Endothelial cell of umbilical vein (primary cell): Measurements from ENCODE around the gene HBS1L. TPM values are rescaled to one million over a fixed set of nuclear protein-coding genes. Genes with fewer than 3 reads are reported as not detected.

Source experiments
- BruUV-seq: library from RNA; stranded (reverse); fragments of 400-500 nt; replicated peaks from 2 replicates; lab custom pipeline; 2021; lab: Mats Ljungman, UMichigan
- CTCF ChIA-PET: fragments of 300-600, 350-600 bp; sonication (Branson Sonifier 250); formaldehyde crosslinking; loops from one replicate; lab custom pipeline; 2021; ENCODE audit warnings: antibody characterized with exemption, inconsistent platforms; lab: Charles Lee
- POLR2A ChIA-PET: fragments of 300-600, 350-600 bp; sonication (Branson Sonifier 250); formaldehyde crosslinking; loops from one replicate; lab custom pipeline; 2021; ENCODE audit warnings: antibody characterized with exemption, inconsistent platforms; lab: Charles Lee
- DNase-seq: peaks from one replicate; pipeline ENCODE4 v3.0.0-alpha.2; 2011; ENCODE audit warnings: low read depth, low spot score
- FAIRE-seq: peaks from 2 replicates; lab custom pipeline; 2011; peaks lifted over from hg19 to GRCh38; lab: Jason Lieb, UNC
- H2AFZ ChIP-seq: 2 replicates; pipeline ENCODE4 v1.6.0; 2012; ENCODE audit warnings: low read depth, low read length, control low read depth, inconsistent platforms
- H3K27ac ChIP-seq: 2 replicates; pipeline ENCODE4 v1.5.1; 2011; ENCODE audit warnings: low read depth, mild to moderate bottlenecking, control low read depth, low read length, moderate library complexity; ENCODE audit not compliant: insufficient read depth
- H3K27me3 ChIP-seq, 2 experiments: 2 replicates each; pipeline versions ENCODE4 v1.6.0 to v1.6.1; 2011; ENCODE audit warnings: low read length in 2 of 2, mixed read lengths in 1 of 2; ENCODE audit not compliant: control insufficient read depth in 2 of 2, insufficient read depth in 2 of 2
- H3K36me3 ChIP-seq, 2 experiments: 2 replicates in 1 of 2; 3 replicates in 1 of 2; pipeline ENCODE4 v1.5.1; 2011; ENCODE audit warnings: low read length in 2 of 2, mild to moderate bottlenecking in 1 of 2, moderate library complexity in 1 of 2; ENCODE audit not compliant: control insufficient read depth in 2 of 2, insufficient read depth in 2 of 2; ENCODE audit errors: extremely low read depth in 1 of 2
- H3K4me1 ChIP-seq: 3 replicates; pipeline ENCODE4 v1.5.1; 2011; ENCODE audit warnings: mild to moderate bottlenecking, low read length; ENCODE audit not compliant: control insufficient read depth, insufficient read depth; ENCODE audit errors: extremely low read depth
- H3K4me2 ChIP-seq: 2 replicates; pipeline ENCODE4 v1.6.1; 2011; ENCODE audit warnings: low read length, control low read depth, mixed read lengths; ENCODE audit not compliant: insufficient read depth
- H3K4me3 ChIP-seq, 3 experiments: fragments of 200-600 bp in 1 of 3; sonication (generic), shearing (Covaris generic) in 1 of 3; replicated peaks in 1 of 3; 2 replicates each; pipeline ENCODE4 v1.5.1; 2011 to 2016; ENCODE audit warnings: control low read depth in 3 of 3, low read length in 3 of 3, mild to moderate bottlenecking in 2 of 3, inconsistent platforms in 1 of 3, low read depth in 1 of 3, moderate library complexity in 1 of 3; ENCODE audit not compliant: insufficient read depth in 1 of 3
- H3K79me2 ChIP-seq: 2 replicates; pipeline ENCODE4 v1.6.0; 2012; ENCODE audit warnings: low read length, inconsistent platforms; ENCODE audit not compliant: control insufficient read depth, insufficient read depth
- H3K9ac ChIP-seq: replicated peaks from 2 replicates; pipeline ENCODE3; 2011; ENCODE audit warnings: low read length, control low read depth; ENCODE audit not compliant: insufficient read depth; ENCODE audit errors: extremely low read depth
- H3K9me1 ChIP-seq: replicated peaks from 3 replicates; pipeline ENCODE4 v1.6.0; 2011; ENCODE audit warnings: mild to moderate bottlenecking, low read length; ENCODE audit not compliant: control insufficient read depth, insufficient read depth; ENCODE audit errors: extremely low read depth
- H3K9me3 ChIP-seq: replicated peaks from 2 replicates; pipeline ENCODE4 v1.5.1; 2012; ENCODE audit warnings: low read length, inconsistent platforms; ENCODE audit not compliant: control insufficient read depth, insufficient read depth
- H4K20me1 ChIP-seq: replicated peaks from 2 replicates; pipeline ENCODE3; 2011; ENCODE audit warnings: mild to moderate bottlenecking, low read length; ENCODE audit not compliant: control insufficient read depth, insufficient read depth; ENCODE audit errors: extremely low read depth
- CTCF ChIP-seq, 2 donors: IDR thresholded peaks; 1 replicate in 1 of 2; 2 replicates in 1 of 2; pipeline ENCODE4 v1.5.1; 2011; ENCODE audit warnings: low read length in 2 of 2, mild to moderate bottlenecking in 2 of 2, moderate library complexity in 2 of 2, control low read depth in 1 of 2, inconsistent platforms in 1 of 2, low read depth in 1 of 2; ENCODE audit not compliant: insufficient read depth in 1 of 2; ENCODE audit errors: extremely low read depth in 1 of 2
- EZH2 ChIP-seq: IDR thresholded peaks from 2 replicates; pipeline ENCODE4 v1.6.1; 2012; ENCODE audit warnings: borderline replicate concordance, low read depth, mild to moderate bottlenecking, moderate library complexity, low read length, inconsistent platforms; ENCODE audit not compliant: severe bottlenecking
- FOS ChIP-seq: IDR thresholded peaks from 2 replicates; pipeline ENCODE4 v1.6.1; 2011; ENCODE audit warnings: mild to moderate bottlenecking, low read length, moderate library complexity, borderline replicate concordance; ENCODE audit not compliant: insufficient read depth
- GATA2 ChIP-seq: IDR thresholded peaks from 2 replicates; pipeline ENCODE4 v1.7.0; 2011; ENCODE audit warnings: low read depth, mild to moderate bottlenecking, moderate library complexity, mixed read lengths, low read length; ENCODE audit not compliant: insufficient read length, insufficient read depth
- JUN ChIP-seq: IDR thresholded peaks from 2 replicates; pipeline ENCODE4 v1.6.1; 2011; ENCODE audit warnings: borderline replicate concordance, low read depth; ENCODE audit not compliant: insufficient read length, insufficient read depth
- MAX ChIP-seq: IDR thresholded peaks from 2 replicates; pipeline ENCODE4 v1.6.1; 2011; ENCODE audit not compliant: insufficient read depth, insufficient read length
- MYC ChIP-seq: IDR thresholded peaks from one replicate; pipeline ENCODE4 v1.6.1; 2011; ENCODE audit warnings: mild to moderate bottlenecking, low read depth, low read length
- POLR2A ChIP-seq: IDR thresholded peaks from 2 replicates; pipeline ENCODE4 v1.6.1; 2012; ENCODE audit warnings: low read depth, mild to moderate bottlenecking, control low read depth, low read length
- POLR2AphosphoS5 ChIP-seq: IDR thresholded peaks from 2 replicates; pipeline ENCODE4 v1.6.1; 2012; ENCODE audit warnings: low read depth, mild to moderate bottlenecking, control low read depth, low read length, moderate library complexity; ENCODE audit not compliant: insufficient read depth
- dilution Hi-C: fragments of 300-500 bp; cut with MboI; formaldehyde crosslinking; loops from one replicate; pipeline ENCODE4 v1.15.0; 2019; ENCODE audit warnings: low sequenced_read_pairs; ENCODE audit not compliant: extremely low pct_ligation_motif_present
- intact Hi-C: fragments of 100-400 bp; cut with micrococcal nuclease; formaldehyde crosslinking; loops from one replicate; pipeline ENCODE4 v1.10.0; 2022
- polyA plus RNA-seq, 4 experiments: library from polyadenylated mRNA; depleted of rRNA in 3 of 4; stranded (reverse) in 3 of 4; unstranded in 1 of 4; fragments of >200 nt; gene quantifications; 2 replicates each; pipeline versions ENCODE4 v1.2.1 to v1.2.3, GENCODE V29; 2011 to 2012; ENCODE audit warnings: missing spikeins in 1 of 4
- total RNA-seq: library from RNA; stranded (reverse); gene quantifications from 2 replicates; pipeline ENCODE4 v1.2.3, GENCODE V29; 2021

HBS1L gene
- total and polyA plus RNA-seq, 2 donors (not counting 3 experiments of a cell fraction or from before 2014, with no cell fraction given), result 23.7 to 74.6 TPM

- peaks cover 5% of the 10 kb centered on the region for H3K4me1 ChIP-seq
- H3K36me3 ChIP-seq, result no peaks in the 10 kb centered on the region
- no peak overlapping the region for H3K4me3 ChIP-seq
- no peak overlapping the region for H3K27ac ChIP-seq
- POLR2A ChIA-PET, result no interaction called here
- no TSS peak for BruUV-seq
- no peaks in the 10 kb centered on the region for H3K9me1 ChIP-seq
- H2AFZ ChIP-seq, result no peak overlapping the region
- CTCF ChIA-PET, result interaction anchor here (1.6 kb wide), 1 partner anchor 17 kb away, joined by 4 read pairs; no protein-coding TSS in a partner anchor
- intact Hi-C loops (no loop called here), dilution Hi-C loops (no loop called here)
- H3K9me3 ChIP-seq, result no peaks in the 10 kb centered on the region
- H3K27me3 ChIP-seq, result no peaks in the 10 kb centered on the region
- H3K79me2 ChIP-seq, result peaks cover 5% of the 10 kb centered on the region
- no peak for DNase-seq
- H4K20me1 ChIP-seq, result peaks cover 3% of the 10 kb centered on the region
- TF ChIP-seq JUN, result no peak
- no peak for TF ChIP-seq GATA2
- no peak for TF ChIP-seq CTCF (IDR thresholded peaks at IDR 0.05; ENCODE audit: extremely low read depth in 1 of 2, insufficient read depth in 1 of 2, low read depth in 1 of 2, low read length in 2 of 2)
- no peak for TF ChIP-seq POLR2A
- TF ChIP-seq FOS, result no peak
- H3K9ac ChIP-seq, result no peak overlapping the region
- H3K4me2 ChIP-seq, result no peak overlapping the region
- no peak for FAIRE-seq
These were observed 35.7 kb downstream of the HBS1L start for GRCh38 chr6:135018941-135019340.

GRCh38 chr6:135018052-135018451 lies 36.6 kb downstream of the HBS1L start:
- Histone ChIP-seq H3K4me2 (no peak overlapping the region), H3K79me2 (peaks cover 5% of the 10 kb centered on the region), H3K27me3 (no peaks in the 10 kb centered on the region), H3K27ac (no peak overlapping the region), H3K9ac (no peak overlapping the region), H4K20me1 (peaks cover 3% of the 10 kb centered on the region), H3K4me3 (no peak overlapping the region), H2AFZ (no peak overlapping the region), H3K4me1 (peaks cover 7% of the 10 kb centered on the region), H3K36me3 (no peaks in the 10 kb centered on the region), H3K9me3 (no peaks in the 10 kb centered on the region), H3K9me1 (no peaks in the 10 kb centered on the region)
- no TSS peak for BruUV-seq
- ChIA-PET POLR2A (no interaction called here), CTCF (interaction anchor here (1.6 kb wide), 1 partner anchor 16 kb away, joined by 4 read pairs; no protein-coding TSS in a partner anchor)
- no peak for DNase-seq
- intact Hi-C loops, result no loop called here
- dilution Hi-C loops, result no loop called here
- TF ChIP-seq MYC, result no peak
- TF ChIP-seq MAX, result no peak
- TF ChIP-seq JUN, result no peak
- no peak for TF ChIP-seq POLR2A
- TF ChIP-seq FOS, result no peak
- TF ChIP-seq EZH2, result no peak
- no peak for TF ChIP-seq CTCF (IDR thresholded peaks at IDR 0.05; ENCODE audit: extremely low read depth in 1 of 2, insufficient read depth in 1 of 2, low read depth in 1 of 2, low read length in 2 of 2)
- TF ChIP-seq GATA2, result no peak
- TF ChIP-seq POLR2AphosphoS5, result no peak
- FAIRE-seq, result no peak
